ENCODE results near the gene ELL2.

ELL2 gene

GRCh38 chr5:95961617-95962474 is at the start of gene ELL2:
TSS of gene ELL2 (minus strand) at chr5:95961851. CDS start at chr5:95961721, 130 bp downstream.
- DNase-seq, result peak; percentile 89 to 90

DNA sequence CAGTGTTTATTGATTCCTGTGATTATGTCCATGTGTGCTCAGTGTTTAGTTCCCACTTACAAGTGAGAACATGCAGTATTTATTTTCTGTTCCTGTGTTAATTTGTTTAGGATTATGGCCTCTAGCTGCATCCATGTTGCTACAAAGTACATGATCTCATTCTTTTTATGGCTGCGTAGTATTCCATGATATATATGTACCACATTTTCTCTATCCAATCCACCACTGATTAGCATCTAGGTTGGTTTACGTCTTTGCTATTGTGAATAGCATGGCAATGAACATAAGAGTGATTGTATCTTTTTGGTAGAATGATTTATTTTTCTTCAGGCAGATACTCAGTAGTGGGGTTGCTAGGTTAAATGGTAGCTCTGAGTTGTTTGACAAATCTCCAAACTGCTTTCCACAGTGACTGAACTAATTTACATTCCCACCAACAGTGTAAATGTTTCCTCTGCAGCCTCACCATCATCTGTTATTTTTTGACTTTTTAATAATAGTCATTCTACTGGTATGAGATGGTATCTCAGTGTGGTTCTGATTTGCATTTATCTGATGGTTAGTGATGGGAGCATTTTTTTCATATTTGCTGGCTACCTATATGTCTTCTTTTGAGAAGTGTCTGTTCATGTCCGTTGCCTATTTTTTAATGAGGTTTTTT is 47.5 kb upstream of the ELL2 start:
- no peak for DNase-seq

- DNase-seq, result no peak
Observed at GRCh38 chr5:96008487-96008886, 46.8 kb upstream of the ELL2 start.

DNA sequence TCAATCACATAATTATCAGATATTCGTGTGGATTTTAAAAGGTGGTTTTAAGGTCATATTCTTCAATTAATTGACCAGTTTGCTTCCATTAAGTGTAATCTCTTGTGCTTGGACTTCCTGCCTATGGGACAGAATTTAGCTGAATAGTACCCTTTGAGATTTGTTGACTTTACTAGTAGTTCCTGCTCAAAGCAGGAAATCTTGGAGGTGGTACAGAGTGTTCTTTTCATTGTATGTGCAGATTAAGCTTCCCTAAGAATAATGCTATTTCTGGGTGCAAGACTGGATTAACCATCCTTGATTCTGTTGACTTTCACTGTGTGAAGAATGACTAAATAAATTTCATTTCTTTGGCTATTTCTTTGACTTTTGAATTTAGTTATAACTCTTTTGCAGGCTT is 45.4 kb upstream of the ELL2 start:
- no peak for DNase-seq

GRCh38 chr5:96006291-96006690 is 44.6 kb upstream of the ELL2 start:
- DNase-seq, result no peak

DNA sequence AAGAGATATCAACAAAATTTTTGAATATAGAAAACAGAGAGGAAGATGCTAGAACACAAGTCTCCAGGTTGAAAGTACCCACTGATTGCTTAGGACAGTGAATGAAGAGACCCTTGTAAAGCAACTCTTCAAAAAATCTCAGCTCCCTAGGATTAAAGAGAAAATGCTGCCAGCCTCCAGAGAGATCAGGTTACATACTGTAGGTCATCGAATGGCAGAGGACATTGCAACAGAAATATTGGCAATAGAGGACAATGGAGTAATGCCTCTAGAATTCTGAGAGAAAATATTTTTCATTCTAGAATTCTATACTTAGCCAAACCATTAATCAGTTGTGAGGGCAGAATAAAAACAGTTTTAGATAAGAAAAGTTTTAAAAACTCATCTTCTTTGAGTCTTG is 43.1 kb upstream of the ELL2 start:
- no peak for DNase-seq

DNA sequence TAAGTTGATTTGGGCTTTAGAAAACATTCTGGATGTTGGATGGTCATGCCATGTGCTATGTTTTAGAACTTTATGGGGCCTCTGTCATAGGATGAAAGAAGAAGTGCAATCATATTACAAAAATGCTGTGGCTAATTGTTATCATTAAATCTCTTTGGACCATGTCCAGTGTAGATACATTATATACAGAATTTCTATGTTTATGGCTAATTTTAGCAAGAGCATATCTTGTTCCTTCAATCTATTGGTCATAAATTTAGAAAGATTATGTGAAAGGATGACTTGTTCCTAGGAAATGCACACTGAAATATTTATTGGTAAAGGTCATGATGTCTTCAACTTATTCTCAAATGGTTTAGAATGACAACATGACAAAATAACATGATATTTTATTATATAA is 42.4 kb upstream of the ELL2 start:
- no peak for DNase-seq

DNA sequence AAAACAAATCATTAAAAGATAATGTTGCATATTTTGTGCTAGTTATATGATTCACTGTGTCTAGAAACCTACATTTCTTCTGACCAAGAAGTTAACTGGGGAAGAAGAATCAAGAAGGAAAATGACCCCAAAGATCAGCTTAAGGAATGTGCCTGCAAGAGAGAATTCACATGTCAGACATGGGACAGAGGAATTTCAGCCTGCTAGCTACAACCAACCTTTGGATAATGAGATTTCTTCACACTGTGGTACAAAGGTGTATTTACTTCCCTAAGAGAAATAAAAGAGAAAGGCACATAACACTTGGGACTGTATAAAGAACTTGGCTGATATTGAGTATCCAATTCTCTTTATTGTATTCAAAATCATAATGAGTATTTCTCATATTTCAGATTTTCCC is 39.6 kb upstream of the ELL2 start:
- DNase-seq, result no peak

DNA sequence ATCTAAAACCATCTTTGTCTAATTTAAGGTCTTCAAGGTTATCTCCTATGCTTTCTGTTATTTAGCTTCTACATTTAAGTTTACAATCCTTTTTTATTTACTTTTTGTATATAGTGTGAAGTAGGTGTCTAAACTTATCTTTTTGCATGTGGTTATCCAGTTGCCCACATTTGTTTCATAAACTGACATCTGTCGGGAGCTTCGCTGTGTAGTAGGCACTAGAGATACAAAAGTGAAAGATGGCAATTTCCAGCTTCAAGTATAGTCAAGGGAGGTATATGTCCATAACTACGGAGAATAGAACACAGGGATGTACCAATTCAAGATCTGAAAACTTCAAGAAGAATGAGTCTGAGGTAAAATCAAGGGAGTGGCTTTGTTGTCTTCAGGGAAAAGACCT is 38.7 kb upstream of the ELL2 start:
- DNase-seq, result no peak

DNA sequence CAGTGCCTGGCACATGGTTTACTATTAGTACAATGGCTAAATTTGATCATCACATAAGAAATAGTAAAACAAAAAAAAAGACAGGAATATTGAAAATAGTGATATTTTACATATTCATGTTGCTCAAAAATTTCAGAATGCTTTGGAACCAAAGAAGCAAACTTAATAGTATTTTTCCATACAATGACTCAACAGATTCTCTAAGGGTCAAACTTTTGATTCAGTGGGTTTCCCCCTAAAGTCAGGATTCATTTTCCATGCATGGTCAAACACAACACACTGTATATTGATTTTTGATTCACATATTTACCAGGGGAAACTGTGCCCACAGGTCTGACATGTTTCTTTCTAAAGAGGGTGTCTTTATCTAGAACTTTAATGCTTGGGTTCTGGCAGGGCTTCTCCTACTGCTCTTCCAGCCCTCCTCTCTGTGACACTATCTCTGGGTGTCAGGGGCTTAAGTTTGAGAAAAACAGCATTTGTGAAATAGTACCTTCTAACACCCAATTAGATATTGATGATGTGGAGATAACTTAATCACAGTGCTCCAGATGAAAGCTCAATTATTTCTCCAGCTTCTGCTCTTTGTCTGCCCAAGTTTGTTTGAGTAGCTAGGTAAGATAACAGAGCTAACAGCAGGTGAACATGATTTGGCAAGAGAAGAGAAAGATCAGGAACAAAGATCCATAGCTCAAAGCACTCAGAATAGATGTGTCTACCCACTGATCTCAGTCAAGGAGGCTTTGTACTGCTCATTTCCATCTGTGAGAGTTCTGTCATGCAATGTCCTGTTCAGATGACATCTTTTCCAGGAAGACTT is 35.5 kb upstream of the ELL2 start:
- DNase-seq, result no peak

GRCh38 chr5:95995962-95996489 is 34.4 kb upstream of the ELL2 start:
- DNase-seq, result no peak

GRCh38 chr5:95993776-95994175 is 32.1 kb upstream of the ELL2 start:
- no peak for DNase-seq

DNA sequence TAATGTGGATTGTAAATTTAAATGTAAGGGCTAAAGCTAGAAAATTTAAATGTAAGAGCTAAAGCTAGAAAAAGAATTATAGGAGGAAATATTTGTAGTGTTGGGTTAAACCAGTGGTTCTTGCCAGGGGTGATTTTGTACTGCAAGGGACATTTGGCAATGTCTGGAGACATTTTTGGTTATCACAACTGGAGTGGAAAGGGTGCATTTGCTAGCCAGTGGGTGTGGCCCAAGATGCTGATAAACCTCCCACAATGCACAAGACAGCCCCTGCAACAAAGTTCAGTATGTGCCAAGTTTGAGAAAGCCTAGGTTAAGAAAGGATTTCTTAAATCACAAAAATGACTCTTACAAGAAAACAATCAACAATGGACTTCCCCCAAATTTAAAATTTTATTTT is 31.6 kb upstream of the ELL2 start:
- DNase-seq, result no peak

DNA sequence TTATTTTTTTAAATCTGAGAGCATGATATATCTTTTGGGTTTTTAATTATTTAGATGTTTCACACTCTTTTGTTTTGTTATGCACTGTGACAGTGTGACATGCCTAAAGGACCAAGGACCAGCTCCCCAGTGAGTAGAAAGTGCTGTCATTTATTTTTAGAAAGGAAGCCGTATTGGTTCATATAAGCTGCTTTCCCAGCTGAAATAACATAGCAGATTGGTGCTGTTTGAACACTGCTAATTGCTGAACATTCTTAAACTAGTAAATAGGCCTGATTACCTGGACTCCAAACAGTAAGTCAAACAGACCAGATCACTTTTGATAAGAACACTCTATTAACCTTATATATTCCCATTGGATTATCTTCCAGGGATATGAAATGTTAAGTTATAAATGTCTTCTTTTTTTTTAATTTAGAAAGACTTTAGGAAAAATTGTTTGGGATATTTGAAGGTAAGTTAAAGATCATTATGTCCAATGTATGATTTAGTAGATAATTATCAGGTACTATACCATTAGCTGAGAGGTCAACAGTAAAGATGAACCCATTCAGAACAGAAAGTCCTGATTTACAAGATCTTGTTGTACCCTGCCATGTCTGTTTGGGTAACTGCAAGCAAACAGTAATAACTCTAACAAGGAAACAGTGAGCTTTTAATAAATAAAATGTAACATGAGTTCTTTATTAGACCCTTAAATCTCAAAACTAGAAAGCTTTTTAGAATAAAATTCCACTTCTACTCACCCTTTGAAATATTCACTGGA is 27.8 kb upstream of the ELL2 start:
- no peak for DNase-seq

- DNase-seq, result no peak
Observed at GRCh38 chr5:95988877-95989276, 27.2 kb upstream of the ELL2 start.

- no peak for DNase-seq
Observed at GRCh38 chr5:95988094-95988493, 26.4 kb upstream of the ELL2 start.

- no peak for DNase-seq
Observed at GRCh38 chr5:95986937-95987520, 25.4 kb upstream of the ELL2 start.

DNA sequence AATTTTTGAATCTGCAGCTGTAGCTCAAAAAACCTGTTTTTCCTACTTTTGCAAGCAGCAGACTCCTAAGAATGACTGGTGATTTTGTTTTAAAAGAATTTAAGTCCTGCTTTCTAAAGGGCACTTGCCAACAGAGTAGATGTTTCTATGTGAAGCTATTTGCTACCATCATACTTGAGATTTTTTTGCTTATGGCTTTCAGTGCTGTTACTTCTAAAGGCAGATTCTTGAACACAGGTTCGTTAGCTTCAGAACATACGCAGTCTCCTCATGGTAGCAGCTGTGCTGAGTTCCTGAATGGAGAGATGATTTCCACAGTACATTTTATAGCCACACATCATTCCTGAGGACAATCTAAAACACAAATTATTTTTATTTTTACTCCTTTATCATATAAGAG is 24.4 kb upstream of the ELL2 start:
- no peak for DNase-seq

DNA sequence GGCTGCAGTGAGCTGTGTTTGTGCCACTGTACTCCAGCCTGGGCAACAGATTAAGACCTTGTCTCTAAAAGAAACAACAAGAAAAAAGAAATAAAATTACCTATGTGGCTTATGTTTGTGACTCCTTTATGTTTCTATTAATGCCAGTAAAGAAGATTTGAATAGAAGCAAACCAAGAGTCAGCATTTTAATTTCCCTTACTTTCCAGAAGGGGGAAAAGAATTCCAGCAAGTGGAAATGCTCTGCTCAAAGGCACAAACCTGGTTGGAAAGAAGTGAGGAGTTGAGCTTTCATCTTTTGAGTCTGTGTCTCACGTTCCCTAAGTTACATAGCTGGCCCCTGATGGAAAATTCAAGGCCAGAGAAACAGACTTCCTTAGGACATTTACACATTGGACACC is 23.6 kb upstream of the ELL2 start:
- DNase-seq, result no peak

GRCh38 chr5:95984287-95984938 is 22.8 kb upstream of the ELL2 start:
- no peak for DNase-seq

GRCh38 chr5:95983509-95983908 is 21.9 kb upstream of the ELL2 start:
- DNase-seq, result no peak

DNA sequence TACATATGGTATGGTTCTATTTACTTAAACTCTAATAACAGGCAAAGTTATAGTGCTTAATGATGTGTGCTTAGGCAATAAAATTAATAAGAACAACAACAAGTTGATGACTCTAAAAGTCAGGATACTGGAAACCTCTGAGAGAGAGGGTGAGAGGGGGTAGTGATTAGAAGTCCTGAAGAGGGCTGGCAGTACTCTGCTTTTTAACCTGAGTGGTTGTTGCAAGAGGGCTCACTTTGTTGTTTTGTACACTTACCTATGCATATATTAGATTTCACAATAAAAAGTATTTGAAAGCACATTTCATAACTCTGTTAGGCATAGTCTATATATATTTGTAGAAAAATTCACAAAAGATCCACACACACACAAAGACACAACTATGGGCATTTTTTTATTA is 21.4 kb upstream of the ELL2 start:
- DNase-seq, result no peak
